Breast epithelium (tissue), 3 donors: ENCODE data around the gene NELL1.

Source experiments
- POLR2AphosphoS5 ChIP-seq, 3 donors: sonication (generic); formaldehyde crosslinking; IDR thresholded peaks; one replicate each; pipeline ENCODE4 v1.6.1; 2017; ENCODE audit warnings: antibody characterized with exemption in 3 of 3
- TF ChIP-seq, protein P1 (sequence below), 3 donors: fragments of 450-650 bp; IDR thresholded peaks; one replicate each; pipeline ENCODE4 v1.5.1; 2016 to 2017; ENCODE audit warnings: antibody characterized with exemption in 3 of 3, mild to moderate bottlenecking in 3 of 3, moderate library complexity in 3 of 3

DNA sequence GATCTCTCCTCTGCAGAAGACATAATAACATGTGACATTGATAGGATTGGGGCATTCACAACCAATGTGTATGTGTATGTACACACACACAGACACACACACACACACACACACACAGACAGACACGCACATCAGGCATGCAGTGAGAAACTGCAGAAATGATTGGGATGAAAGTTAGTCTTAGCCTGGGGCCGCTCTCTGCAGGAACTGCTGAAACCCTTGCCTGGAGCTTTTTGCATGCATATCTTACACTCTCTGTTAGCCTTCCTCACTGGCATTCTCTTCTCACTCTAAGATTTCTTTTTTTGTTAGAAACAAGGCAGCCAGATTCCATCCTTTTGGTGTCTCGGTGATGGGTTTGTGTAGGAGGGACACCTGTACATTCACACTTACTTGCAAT, 337.9 kb downstream of the NELL1 start:
- no peak for TF ChIP-seq POLR2AphosphoS5 (IDR thresholded peaks at IDR 0.05)
- TF ChIP-seq, protein P1, sequence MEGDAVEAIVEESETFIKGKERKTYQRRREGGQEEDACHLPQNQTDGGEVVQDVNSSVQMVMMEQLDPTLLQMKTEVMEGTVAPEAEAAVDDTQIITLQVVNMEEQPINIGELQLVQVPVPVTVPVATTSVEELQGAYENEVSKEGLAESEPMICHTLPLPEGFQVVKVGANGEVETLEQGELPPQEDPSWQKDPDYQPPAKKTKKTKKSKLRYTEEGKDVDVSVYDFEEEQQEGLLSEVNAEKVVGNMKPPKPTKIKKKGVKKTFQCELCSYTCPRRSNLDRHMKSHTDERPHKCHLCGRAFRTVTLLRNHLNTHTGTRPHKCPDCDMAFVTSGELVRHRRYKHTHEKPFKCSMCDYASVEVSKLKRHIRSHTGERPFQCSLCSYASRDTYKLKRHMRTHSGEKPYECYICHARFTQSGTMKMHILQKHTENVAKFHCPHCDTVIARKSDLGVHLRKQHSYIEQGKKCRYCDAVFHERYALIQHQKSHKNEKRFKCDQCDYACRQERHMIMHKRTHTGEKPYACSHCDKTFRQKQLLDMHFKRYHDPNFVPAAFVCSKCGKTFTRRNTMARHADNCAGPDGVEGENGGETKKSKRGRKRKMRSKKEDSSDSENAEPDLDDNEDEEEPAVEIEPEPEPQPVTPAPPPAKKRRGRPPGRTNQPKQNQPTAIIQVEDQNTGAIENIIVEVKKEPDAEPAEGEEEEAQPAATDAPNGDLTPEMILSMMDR (IDR thresholded peaks at IDR 0.05) = no peak
